ENCODE measurements around the gene MRPL41. TPM values are rescaled to one million over a fixed set of nuclear protein-coding genes. Genes with fewer than 3 reads are reported as not detected.
"Not testable (repeated sequence)": the region's sequence is repeated elsewhere in the genome, so short reads cannot be mapped to it uniquely, and the experiment has no call there.

MRPL41 gene
- total RNA-seq, 2 donors from 2014 or later, result 75.8 to 133 TPM

GRCh38 chr9:137593176-137593575, 41.5 kb downstream of the MRPL41 start:
- no peak for DNase-seq (ENCODE audit: low spot score)
- no peak overlapping the region for H3K27ac ChIP-seq
- no peaks in the 10 kb centered on the region for H3K27me3 ChIP-seq (replicated peaks; ENCODE audit: insufficient read depth)
- WGBS, result 83% methylated on average over 12 of the region's 12 CpGs
- H3K9me3 ChIP-seq, result no peaks in the 10 kb centered on the region
- H3K4me1 ChIP-seq (replicated peaks), result peaks cover 12% of the 10 kb centered on the region
- intact Hi-C loops (cut with DNase I), result no loop called here
- H3K4me3 ChIP-seq, result no peak overlapping the region
- no peak for TF ChIP-seq POLR2A (IDR thresholded peaks at IDR 0.05)
- TF ChIP-seq POLR2AphosphoS5 (IDR thresholded peaks at IDR 0.05), result no peak
- TF ChIP-seq CTCF (IDR thresholded peaks at IDR 0.05), result no peak
- H3K36me3 ChIP-seq, result no peaks in the 10 kb centered on the region

GRCh38 chr9:137596577-137596976, 44.9 kb downstream of the MRPL41 start:
- intact Hi-C loops (cut with DNase I); H3K36me3 ChIP-seq; H3K27ac ChIP-seq; H3K4me1 ChIP-seq (replicated peaks); H3K27me3 ChIP-seq (replicated peaks; ENCODE audit: insufficient read depth); H3K9me3 ChIP-seq; H3K4me3 ChIP-seq; DNase-seq (ENCODE audit: low spot score): not testable (repeated sequence)
- 94% methylated on average over 7 of the region's 7 CpGs for WGBS

- no peaks in the 10 kb centered on the region for H3K4me1 ChIP-seq (replicated peaks)
- no peak overlapping the region for H3K27ac ChIP-seq
- no peak for DNase-seq (ENCODE audit: low spot score)
- 73% methylated on average over 8 of the region's 8 CpGs for WGBS
- TF ChIP-seq POLR2A (IDR thresholded peaks at IDR 0.05) (no peak), POLR2AphosphoS5 (IDR thresholded peaks at IDR 0.05) (no peak), CTCF (IDR thresholded peaks at IDR 0.05) (no peak)
- H3K27me3 ChIP-seq (replicated peaks; ENCODE audit: insufficient read depth), result no peaks in the 10 kb centered on the region
- H3K36me3 ChIP-seq, result no peaks in the 10 kb centered on the region
- H3K4me3 ChIP-seq, result no peak overlapping the region
- H3K9me3 ChIP-seq, result no peaks in the 10 kb centered on the region
- intact Hi-C loops (cut with DNase I), result no loop called here
These were observed 47.3 kb downstream of the MRPL41 start for GRCh38 chr9:137598943-137599342.

Other genes with a start within 250 kb of the MRPL41 start
- 10 to 100 TPM; 22.4 to 24.3 TPM for gene NRARP, start 249.6 kb upstream of the MRPL41 start, total RNA-seq
- 10 to 100 TPM; 32.6 to 44.8 TPM for gene EXD3, start 128.7 kb upstream of the MRPL41 start, total RNA-seq
- 10 to 100 TPM in 1 of 2 donors, 1 to 10 TPM in 1; 7.5 to 17.1 TPM for gene NOXA1, start 128.5 kb upstream of the MRPL41 start, total RNA-seq
- gene ENTPD8, start 110.5 kb upstream of the MRPL41 start, total RNA-seq, result 1 to 10 TPM; 1.8 TPM
- gene NSMF, start 92.5 kb upstream of the MRPL41 start, total RNA-seq, result 100 to 1,000 TPM in 1 of 2 donors, 10 to 100 TPM in 1; 42.4 to 128 TPM
- 10 to 100 TPM; 34.2 to 64.3 TPM for gene PNPLA7, start 1.5 kb upstream of the MRPL41 start, total RNA-seq
- gene DPH7, start 27.0 kb downstream of the MRPL41 start, total RNA-seq, result 10 to 100 TPM; 34.3 to 62.4 TPM
- 10 to 100 TPM; 20.8 to 34.8 TPM for gene ZMYND19, start 38.6 kb downstream of the MRPL41 start, total RNA-seq
- gene ARRDC1, start 53.8 kb downstream of the MRPL41 start, total RNA-seq, result 100 to 1,000 TPM; 123 to 126 TPM
- gene EHMT1, start 67.1 kb downstream of the MRPL41 start, total RNA-seq, result 100 to 1,000 TPM in 1 of 2 donors, 10 to 100 TPM in 1; 81.3 to 149 TPM